ACHN (cell line): Measurements from ENCODE around the gene SLC14A1.

Experiments
- DNase-seq: peaks from one replicate; pipeline ENCODE4 v3.0.0-alpha.2; 2015
- in situ Hi-C: cut with HindIII; loops from 2 replicates; pipeline ENCODE4 v1.10.0; 2017; ENCODE audit warnings: low sequenced_read_pairs, low pct_ligation_motif_present, low pct_unique_long_range_greater_than_20kb

Gene SLC14A1

GRCh38 chr18:45783097-45784075 lies 59.4 kb downstream of the SLC14A1 start:
- peak; percentile 52 for DNase-seq
- in situ Hi-C loops = no loop called here

- no peak for DNase-seq
- in situ Hi-C loops = no loop called here
Observed at GRCh38 chr18:45785134-45785533, 61.2 kb downstream of the SLC14A1 start.

- no peak for DNase-seq
- in situ Hi-C loops = no loop called here
Observed at GRCh38 chr18:45786941-45787340, 63.0 kb downstream of the SLC14A1 start.

- DNase-seq = no peak
- in situ Hi-C loops = no loop called here
Observed at GRCh38 chr18:45787346-45787745, 63.4 kb downstream of the SLC14A1 start.

- DNase-seq = no peak
- in situ Hi-C loops = no loop called here
Observed at GRCh38 chr18:45788861-45789260, 64.9 kb downstream of the SLC14A1 start.

- no peak for DNase-seq
- in situ Hi-C loops = no loop called here
Observed at GRCh38 chr18:45792506-45793263, 68.7 kb downstream of the SLC14A1 start.

GRCh38 chr18:45793264-45793965 lies 69.4 kb downstream of the SLC14A1 start:
- in situ Hi-C loops = no loop called here
- DNase-seq = peak; percentile 65

- DNase-seq = no peak
- in situ Hi-C loops = no loop called here
Observed at GRCh38 chr18:45801416-45802004, 77.5 kb downstream of the SLC14A1 start.
